EL (cell line): Measurements from ENCODE around the gene AMOTL1.

Experiments
- DNase-seq: peaks from one replicate; pipeline ENCODE4 v3.0.0-alpha.2; 2016

Gene AMOTL1, protein sequence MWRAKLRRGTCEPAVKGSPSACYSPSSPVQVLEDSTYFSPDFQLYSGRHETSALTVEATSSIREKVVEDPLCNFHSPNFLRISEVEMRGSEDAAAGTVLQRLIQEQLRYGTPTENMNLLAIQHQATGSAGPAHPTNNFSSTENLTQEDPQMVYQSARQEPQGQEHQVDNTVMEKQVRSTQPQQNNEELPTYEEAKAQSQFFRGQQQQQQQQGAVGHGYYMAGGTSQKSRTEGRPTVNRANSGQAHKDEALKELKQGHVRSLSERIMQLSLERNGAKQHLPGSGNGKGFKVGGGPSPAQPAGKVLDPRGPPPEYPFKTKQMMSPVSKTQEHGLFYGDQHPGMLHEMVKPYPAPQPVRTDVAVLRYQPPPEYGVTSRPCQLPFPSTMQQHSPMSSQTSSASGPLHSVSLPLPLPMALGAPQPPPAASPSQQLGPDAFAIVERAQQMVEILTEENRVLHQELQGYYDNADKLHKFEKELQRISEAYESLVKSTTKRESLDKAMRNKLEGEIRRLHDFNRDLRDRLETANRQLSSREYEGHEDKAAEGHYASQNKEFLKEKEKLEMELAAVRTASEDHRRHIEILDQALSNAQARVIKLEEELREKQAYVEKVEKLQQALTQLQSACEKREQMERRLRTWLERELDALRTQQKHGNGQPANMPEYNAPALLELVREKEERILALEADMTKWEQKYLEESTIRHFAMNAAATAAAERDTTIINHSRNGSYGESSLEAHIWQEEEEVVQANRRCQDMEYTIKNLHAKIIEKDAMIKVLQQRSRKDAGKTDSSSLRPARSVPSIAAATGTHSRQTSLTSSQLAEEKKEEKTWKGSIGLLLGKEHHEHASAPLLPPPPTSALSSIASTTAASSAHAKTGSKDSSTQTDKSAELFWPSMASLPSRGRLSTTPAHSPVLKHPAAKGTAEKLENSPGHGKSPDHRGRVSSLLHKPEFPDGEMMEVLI

DNA sequence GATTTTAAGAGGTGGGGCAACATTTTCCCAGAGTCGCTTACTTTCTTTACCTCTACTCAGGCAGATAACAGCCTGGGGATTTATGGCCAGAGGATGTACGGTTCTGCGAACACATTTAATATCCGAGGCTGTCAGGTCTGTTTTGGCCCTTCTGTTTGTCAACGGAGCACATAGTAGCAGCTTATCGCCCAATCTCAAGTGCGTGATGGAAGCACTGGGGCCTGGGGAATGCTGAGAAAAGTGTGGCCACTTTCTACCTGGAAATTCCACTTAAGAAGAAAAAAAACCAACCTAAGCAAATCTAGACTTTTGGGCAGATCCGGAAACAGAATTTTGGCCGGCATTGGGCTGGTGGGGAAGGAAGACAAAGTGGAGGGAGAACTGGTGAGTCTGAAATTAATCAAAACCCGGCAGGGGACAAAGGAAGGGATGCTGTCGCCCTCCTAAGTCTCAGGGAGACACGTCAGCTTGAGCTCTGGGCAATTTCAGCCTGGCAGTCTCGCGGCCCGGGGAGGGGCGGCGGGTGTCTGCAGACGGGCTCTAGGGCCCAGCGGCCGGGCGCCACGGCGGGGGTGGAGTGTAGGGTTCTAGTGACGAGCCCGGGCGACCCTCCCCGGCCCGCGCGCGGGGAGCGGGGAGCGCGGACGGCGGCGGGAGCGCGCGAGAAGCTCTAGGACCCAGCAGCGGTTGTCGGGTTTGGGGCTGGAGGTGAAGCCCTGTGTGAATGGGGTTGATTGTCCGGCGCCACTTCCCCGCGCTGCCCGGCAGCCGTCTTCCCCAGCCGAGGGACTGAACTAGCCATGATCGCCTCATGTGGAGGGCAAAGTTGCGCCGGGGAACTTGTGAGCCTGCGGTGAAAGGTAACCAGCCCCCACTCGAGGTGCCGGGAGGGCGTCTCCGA lies at the start of gene AMOTL1:
TSS of gene AMOTL1 (plus strand) at position 656 of the 901 bp plus-strand sequence. CDS start at position 812, 156 bp downstream.
- peak; percentile 92 for DNase-seq

DNA sequence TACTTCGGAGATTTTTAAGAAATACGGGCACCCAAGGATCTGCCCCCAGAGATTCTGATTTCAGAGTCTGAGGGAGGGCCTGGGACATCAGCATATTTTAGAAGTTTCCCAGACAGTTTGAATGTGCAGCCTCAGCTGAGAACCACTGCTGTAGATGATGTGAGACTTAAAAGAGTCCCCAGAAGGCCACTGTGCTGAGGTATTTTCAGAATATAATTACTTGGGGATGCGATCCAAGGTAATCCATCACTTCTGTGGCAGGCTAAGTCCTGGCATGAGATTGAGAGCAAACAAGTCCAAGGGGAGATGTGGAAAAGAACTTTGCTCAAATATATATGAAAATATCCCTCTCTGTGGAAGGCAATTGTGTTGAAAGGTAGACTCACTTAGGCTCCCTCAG lies 48.3 kb upstream of the AMOTL1 start:
- DNase-seq: no peak

DNA sequence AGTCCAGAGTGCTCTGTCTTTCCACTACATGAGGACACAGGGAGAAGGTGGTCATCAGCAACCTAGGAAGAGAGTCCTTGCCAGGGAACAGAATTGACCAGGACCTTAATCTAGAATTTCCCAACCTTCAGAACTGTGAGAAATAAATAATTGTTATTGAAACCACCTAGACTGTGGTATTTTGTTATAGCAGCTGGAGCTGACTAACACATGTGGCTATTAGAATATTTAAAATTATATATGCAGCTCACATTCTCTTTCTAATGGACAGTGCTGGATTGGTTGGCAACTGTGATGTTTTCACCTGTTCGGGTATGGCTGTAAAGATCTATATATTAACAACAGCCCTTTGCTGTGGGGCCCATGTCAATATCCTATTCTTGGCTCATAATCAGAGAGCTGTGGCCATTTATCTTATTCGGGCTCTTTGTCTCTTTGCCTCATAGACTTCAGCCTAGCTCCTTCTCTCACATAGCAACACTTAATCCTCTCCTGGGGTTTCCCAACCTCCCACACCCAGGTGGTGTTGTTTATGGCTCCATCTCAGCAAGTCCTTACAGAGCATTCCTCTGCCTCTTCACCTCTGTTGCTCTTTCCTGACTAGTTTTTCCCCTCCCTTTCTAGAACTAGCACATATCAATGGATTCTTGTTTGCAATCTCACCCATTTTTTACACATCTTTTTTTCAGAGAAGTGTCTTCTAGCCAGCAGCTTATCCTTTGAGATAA lies 46.4 kb upstream of the AMOTL1 start:
- no peak for DNase-seq

DNA sequence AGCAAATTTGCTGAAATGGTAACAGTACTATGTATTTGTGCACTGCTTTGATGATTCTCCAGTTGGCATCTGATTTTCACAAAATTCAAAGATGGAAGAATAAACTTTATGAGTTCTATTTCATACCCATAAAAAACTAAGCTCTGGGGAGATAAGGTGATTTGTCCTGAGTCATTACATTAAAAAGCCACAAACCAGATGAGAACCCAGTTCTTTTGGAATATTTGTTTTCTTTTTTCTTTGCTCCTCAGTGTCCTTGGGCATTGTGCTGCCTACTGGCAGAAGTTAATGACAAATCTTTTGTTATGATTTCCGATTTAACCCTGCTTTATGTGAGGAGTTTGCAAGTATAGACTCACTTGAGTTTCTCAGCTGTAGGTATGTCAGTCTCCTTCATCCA lies 45.4 kb upstream of the AMOTL1 start:
- DNase-seq: no peak

DNA sequence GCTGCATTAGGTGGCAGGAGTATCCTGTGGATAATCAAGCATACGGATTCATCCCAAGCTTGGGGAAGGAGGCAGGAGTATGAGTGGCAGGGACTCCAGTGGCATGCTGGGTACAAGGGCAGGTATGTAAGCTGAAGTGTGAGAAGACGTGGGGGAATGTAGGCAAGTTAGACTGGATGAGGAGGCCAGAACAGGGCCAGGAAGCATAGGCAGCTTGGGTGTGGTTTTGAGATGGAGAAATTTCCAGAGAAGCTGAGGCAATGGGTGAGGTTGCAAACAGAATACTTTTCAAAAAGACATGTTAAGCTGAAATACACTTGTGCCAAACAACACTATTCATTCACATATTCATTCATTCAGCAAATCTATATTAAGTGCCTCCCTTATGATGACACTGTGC lies 43.1 kb upstream of the AMOTL1 start:
- DNase-seq: no peak

DNA sequence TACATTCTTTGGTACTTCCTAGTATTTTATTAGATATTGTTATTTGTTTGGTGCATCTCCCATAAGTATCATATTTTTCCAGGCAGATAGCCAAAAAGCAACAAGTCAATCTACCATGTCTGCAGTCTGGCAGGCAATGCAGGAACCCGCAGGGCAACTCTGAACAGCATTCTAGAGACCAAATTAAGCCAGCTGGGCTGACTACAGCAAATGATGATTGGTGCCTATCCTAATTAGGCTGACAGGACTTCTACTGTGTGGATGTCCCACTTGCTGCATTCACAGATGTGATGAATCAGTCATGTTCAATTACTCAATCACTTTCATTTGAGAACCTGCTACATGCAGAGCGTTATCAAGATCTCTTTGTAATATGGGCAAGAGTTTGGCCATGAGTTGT lies 40.3 kb upstream of the AMOTL1 start:
- no peak for DNase-seq

DNA sequence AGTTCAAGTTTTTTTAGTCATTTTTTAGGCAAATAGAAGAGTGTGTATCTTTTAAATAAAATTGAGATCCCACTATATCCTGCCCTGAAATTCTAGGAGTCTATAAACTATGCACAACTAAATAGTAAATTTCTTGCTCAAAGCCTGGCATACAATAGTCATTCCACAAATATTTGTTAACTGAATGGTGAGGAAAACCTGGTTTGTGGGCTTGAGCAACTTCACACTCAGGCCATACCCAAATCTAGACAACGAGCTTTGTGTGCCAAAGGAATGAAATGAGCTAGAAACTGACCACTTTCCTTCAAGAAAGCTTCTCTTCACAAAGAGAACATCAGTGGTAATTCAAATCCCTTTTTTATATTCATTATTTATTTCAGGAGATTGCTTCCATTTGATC lies 39.6 kb upstream of the AMOTL1 start:
- DNase-seq: peak; percentile 63

DNA sequence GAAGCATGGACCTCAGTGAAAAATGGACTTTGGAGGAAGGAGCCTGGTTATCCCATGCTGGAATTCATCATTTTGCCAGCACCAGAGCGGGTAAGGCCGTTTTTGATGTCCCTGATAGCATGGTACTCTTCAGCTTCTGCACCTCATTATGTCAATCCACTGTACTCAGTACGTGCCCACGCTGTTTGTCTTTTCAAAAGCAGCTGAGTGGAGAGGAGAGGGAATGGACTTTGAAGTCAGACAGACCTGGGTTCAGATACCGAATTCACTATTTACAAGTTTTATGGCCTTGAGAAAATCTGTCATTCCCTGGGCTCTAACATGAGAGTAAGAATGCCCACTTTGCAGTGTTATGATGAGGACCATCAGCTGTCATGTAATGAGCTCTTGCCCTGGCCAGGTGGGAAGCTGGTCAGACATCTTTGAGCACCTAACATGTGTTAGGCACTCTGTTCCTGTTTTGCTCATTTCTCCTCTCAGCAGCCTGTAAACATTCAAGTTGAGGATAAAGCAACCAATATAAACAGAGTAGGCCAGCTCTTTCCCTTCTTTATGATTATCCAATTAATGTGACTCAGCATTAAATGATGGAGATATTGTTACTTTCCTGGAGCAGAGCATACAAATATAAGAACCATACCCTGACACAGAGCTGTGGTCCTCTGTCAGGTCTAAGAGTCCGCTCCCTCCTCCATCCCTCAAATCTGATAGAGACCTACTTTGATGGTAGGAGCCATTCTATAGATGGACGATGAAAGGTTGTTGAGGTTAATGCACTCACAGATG lies 39.0 kb upstream of the AMOTL1 start:
- no peak for DNase-seq

DNA sequence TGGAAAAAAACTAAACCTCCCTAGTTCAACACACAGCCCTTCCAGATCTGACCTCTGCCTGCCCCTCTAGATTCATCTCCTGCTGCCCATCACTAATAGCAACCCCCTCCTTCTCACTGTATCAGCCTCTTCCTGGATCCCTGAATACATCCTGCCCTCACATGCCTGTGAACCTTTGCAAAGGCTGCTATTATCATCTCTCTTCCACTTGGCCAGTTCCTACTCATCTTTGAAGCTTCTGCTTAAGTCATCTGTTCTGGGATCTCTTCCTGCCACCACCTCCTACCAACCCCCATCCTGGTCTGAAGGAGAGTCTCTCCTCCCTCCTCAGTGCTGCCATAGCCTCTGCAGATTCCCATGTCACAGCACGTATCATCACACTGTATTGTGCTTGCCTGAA lies 38.0 kb upstream of the AMOTL1 start:
- peak; percentile 30 for DNase-seq

DNA sequence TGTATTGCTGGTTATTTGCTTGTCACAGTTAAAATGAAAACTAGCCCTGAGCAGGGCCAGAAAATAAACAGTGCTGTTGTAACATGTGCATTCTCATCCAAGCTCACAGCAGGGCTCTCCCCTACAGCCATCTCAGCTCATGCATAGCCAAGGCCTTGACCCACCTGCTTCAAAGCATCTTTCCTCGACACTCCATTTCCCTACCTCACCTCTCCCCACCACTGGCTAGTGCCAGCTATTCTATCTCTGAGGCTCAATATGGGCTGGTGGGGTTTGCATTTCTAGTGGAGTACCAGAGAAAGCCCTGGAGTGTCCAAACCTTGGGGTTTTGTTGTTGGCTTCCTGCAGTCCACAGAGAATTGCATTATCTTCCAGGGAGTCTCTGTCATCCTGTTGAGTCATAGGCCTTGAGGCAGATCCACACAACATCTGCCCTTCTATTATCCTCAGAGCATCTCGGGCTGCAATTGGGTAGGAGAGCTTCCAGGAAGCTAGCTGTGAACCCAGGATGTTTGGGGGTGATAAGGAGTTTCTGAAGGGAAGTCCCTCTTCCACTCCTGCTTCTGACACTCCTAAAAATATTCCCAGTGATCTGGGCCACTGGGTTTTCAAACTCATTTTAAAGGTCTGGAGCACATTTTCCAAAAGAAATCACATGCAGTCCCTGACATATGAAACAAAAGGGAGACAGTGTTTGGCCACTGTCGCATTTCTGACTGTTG lies 36.1 kb upstream of the AMOTL1 start:
- peak; percentile 96 for DNase-seq

DNA sequence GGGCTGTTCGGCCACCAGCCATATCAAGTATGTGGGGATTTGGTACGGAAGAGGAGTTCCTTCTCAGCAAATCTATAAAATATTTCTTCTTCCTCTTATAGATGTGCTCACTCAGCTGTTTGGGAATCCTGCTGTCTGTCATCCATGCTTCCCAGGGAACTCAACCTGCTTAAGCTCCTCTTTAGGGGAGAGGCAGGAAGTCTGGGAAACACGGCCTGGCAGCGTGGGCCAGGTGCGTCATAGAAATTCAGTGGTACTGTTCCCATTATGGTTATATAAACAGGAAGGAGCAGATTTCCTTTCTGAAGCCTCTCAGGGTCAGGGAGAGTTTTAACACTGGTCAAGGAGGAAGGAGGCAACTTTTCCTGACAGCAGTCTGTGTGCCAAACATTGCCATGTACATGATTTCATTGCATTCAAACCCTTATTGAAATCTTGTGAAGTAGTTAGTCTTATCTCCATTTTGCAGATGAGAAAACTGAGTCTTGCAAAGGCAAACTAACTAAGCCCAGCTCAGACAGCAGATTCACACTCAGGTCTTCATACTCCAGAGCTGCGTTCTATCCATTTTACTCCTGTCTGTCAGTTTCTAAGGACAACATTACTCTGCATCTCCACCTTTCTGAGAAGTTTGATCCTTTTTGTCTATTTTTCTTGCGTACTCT lies 35.4 kb upstream of the AMOTL1 start:
- DNase-seq: peak; percentile 84

DNA sequence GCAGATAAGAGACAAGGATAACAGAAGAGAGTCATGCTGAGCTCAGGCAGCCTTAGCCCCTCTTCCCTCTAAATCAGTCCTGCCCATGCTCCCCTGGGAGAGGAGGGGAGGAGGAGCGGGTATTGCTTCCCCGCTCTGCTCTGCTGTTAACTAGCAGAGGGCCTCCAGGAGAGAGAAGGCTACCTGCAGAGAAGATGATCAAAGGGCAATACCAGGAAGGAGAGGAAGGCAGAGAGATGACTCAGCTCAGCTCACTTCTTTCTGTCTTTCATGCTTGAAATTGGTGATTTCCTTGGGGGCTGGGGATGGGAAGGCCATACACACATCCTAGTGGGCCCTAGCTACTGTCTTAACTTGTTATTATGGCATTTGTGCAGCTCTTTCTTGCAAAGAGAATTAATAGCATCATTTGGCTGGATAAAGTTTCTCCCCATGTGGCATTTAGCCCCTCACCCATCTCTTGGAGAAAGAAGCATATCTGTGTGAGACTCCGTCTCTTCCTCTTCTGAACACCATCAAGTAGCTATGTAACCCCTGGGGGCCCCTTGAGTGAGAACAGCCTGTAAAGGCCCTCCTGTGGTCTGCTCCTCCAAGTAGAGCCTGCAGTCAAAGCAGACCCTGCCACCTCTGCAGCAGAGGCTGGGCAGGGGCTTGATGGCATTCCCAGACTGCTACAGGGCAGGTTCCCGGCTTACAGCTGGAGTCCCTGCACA lies 33.4 kb upstream of the AMOTL1 start:
- DNase-seq: no peak

DNA sequence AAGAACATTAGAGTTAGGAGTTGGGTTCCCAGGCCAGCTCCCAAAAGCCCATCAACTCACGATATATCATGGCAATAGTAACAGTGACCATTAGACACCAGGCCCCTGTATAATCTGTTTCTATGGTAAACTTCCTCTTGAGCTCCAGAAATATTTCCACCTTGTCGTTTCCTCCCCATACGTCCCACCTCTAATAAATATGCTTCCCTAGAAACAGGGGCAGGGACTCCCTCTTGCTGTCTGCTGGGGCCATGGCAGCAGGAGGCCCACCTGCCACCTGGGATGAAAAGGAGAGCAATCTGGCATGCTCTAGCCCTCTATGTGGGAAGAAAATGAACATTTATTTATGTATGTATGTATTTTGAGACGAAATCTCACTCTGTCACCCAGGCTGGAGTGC lies 32.2 kb upstream of the AMOTL1 start:
- no peak for DNase-seq

DNA sequence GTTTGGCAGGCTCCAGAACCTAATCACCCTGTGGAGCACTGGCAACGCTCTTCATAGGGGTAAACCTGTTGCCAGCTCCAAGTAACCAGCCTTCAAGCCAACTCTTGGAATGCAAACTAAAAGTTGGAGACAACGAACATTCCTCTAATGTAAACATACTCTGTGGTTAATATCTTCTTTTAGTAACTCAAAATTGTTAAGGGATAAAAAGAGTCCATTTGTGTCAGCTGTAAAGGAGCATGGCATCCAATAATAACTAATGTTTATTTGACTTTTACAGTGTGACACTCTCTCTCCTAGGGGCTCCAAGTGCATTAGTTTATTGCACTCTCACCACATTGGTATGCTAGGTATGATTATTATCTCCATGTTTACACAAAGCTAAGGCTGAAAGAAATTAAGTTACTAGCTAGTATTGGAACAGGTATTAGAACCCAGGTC lies 31.0 kb upstream of the AMOTL1 start:
- DNase-seq: peak; percentile 81

DNA sequence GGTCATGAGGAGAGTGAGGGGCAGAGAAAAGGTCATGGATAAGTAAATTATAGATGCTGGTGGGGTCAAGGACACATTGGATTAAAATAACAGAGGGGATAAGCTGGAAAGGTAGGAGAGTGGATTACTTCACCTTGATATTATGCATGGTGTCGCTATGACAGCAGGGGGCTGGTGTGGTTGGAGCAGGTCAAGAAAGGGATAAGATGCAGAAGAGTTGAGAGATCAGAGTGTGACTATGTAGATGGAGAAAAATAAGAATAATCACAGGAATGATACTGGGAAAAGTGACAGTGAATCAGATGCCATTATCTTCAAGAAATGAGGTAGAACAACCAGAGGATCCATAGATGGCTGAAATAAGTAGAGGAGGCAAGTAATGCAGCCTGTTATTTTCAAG lies 29.4 kb upstream of the AMOTL1 start:
- DNase-seq: no peak

DNA sequence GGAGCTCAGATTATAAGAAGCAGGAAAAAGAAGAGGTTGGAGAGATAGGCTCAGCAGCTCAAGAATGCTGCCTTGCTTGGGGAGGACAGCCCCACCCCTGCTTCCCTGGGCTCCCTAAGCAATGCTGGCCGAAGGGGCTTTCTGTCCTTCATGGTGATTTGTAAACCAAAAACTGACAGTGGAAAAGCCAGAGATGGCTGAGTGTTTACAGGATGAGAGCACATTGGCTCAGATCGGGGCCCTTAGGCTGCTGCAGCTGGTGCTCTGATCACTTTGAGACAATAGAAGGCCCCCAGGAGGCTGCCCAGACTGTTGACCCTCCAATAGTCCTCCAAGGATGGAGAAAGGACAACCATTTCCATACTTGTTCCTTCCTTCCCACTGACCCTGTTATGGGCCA lies 28.8 kb upstream of the AMOTL1 start:
- DNase-seq: no peak

DNA sequence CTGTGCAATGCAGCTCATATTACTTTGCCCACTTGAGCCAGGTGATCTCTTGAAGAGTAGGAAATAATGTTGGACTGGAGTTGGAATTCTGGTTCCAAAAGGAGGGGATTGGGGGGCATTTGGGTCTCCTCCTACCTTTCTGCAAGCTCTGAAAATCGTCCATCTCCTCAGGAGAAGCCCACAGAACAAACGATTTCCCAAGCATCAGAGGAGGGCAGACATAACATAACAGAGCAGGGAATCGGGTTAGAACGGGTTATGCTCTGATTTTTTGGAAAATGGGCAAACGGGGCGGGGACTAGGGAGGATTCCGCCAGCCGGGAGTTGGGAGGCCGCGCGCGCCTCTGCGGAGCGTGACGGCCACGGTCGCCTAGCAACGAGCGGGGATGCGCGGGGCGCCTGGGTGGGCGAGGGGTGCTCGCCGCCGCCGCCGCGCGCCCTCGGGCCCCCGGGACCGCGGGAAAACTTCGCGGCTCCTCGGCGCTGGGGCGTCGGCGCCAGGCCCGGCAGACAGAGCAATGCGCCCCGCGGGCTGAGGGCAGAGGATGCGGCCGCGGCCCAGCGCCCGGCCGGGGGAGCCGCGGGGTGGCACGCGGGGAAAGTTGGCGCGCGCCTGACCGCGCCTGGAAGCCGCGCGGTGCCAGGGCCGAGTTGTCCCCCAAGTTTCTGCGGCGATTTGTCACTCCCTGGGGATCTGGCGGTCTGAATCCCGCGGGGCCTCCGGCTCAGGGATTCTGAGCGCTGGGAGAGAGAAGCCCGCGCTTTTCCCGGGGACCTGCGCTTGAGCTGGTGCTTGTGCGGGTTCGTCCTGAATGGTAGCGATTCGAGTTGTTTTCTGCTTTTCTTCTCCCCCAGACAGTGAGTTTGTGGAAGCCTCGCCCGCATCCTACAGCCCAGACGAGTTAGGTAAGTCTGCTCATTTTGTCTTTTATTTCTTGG lies 27.8 kb upstream of the AMOTL1 start:
- DNase-seq: peak; percentile 57
